SKM-1 treated with dmso at 0.1 percent for 144 hours (cell line): ENCODE measurements around the gene ST8SIA4.

Source experiments
- DNase-seq: peaks from one replicate; lab custom pipeline; 2025; ENCODE audit not compliant: unreplicated experiment; lab: John Stamatoyannopoulos, UW

The ST8SIA4 gene

DNA sequence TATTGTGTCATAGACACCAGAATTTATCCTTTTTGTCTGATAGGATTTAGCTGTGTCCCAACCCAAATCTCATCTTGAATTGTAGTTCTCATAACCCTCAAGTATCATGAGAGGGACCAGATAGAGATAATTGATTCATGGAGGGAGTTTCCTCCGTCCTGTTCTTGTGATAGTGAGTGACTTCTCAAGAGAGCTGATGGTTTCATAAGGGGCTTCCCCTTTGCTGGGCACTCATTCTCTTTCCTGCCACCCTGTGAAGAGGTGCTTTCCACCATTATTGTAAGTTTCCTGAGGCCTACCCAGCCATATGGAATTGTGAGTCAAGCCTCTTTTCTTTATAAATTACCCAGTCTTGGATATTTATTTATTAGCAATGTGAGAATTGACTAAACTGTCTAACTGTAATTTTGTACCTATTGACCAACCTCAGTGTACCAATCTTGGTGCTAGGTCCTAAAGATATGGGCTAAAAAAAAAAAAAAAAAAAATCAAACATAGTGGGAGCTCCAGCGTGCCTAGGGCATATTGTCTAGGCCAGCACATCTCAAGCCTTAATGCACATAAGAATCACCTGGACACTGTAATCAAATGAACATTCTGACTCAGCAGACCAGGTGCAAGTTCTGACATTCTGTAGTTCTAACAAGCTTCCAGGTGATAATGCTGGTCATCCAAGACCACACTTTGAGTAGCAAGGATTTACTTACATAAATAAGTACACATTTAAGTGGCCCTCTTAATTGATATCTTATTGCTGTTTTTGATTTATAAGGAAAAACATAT lies 30.5 kb downstream of the ST8SIA4 start:
- no peak for DNase-seq

DNA sequence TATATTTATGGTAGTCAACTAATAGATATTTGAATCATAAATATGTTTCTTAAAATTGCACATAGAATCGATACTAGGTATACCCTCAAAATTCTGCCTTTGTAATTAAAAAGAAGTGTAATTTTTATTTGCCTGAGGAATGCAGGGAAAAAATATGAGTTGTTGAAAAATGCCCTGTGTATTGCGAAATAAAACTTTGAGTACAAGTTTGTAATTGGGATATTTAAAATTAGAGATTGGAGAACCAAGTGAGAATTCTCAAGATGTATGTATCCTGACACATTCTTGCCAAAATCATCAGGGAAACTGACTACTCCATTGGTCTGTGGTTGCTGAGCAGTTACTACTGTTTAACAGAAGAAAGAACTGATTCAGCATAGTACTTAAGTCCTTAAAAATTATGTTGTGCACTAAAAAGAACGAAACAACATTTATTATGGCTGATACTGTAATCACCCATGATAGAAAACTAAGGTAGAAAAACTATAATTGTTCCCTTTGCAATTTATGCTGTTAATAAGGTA lies 36.0 kb downstream of the ST8SIA4 start:
- no peak for DNase-seq

GRCh38 chr5:100864931-100865330 lies 38.2 kb downstream of the ST8SIA4 start:
- DNase-seq: no peak

GRCh38 chr5:100863739-100864138 lies 39.3 kb downstream of the ST8SIA4 start:
- DNase-seq: no peak

- no peak for DNase-seq
Observed at GRCh38 chr5:100861148-100861547, 41.9 kb downstream of the ST8SIA4 start.

- no peak for DNase-seq
Observed at GRCh38 chr5:100860407-100860806, 42.7 kb downstream of the ST8SIA4 start.

DNA sequence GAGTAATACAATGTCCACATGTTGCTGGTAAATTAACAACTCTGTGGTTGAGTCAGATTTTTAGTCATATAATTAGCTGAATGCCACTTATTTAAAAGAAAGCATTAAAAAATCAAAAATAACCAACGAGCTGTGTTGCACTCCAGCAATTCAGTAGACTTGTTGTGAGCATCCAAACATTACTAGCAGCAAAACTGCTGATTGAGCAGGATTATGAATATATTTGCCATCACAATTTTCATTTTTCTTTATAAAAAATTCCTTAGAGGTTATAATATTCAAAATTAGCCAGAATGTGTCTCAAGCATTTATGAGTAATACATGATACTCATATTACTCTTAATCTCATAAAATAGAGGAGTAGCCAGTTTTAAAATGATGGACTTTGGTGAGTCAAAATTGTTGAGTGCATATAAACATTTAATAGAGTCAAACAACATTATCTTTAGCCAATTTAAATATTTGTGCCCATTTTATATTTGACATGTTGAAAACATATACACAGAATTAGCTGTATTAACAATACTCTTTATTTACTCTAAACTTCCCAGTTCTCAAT lies 44.0 kb downstream of the ST8SIA4 start:
- no peak for DNase-seq

DNA sequence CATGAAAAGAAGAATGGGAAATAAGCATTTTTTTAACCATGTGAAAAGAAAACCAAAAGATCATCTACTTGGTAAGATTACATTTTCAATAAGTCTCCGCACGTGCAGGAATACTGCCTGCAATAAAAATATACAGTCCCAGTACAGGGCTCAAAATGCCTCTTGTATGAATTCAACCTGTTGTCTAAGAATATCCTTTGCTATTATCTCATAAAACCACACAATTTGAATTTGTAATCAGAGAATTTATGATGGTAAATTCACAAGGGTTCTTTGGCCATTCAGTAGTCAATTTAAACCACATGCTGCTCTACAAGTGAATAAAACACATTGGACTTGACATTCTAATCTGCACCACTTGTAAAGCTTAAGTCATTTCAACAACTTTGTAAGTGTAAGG lies 46.6 kb downstream of the ST8SIA4 start:
- no peak for DNase-seq

GRCh38 chr5:100855937-100856430 lies 47.1 kb downstream of the ST8SIA4 start:
- DNase-seq: no peak

GRCh38 chr5:100855295-100855694 lies 47.8 kb downstream of the ST8SIA4 start:
- no peak for DNase-seq

DNA sequence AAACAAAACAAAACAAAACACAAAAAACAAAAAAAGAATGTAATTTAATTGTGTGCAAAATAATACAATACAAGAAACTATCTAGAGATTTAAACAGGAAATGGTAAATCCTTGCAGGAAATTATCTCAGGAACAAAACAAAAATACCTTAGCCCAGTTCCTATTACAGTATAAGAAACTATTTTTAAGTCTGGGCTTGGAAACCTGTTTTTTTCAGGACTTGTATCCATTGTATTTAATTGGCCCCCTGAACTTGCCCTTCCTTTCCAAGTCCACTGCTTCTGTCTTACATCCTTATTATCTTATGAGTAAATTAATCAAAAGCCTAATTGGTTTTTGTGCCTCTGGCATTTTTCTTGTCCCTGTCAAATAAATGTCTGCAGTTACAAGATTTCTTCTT lies 48.5 kb downstream of the ST8SIA4 start:
- no peak for DNase-seq

GRCh38 chr5:100853582-100853981 lies 49.5 kb downstream of the ST8SIA4 start:
- no peak for DNase-seq

DNA sequence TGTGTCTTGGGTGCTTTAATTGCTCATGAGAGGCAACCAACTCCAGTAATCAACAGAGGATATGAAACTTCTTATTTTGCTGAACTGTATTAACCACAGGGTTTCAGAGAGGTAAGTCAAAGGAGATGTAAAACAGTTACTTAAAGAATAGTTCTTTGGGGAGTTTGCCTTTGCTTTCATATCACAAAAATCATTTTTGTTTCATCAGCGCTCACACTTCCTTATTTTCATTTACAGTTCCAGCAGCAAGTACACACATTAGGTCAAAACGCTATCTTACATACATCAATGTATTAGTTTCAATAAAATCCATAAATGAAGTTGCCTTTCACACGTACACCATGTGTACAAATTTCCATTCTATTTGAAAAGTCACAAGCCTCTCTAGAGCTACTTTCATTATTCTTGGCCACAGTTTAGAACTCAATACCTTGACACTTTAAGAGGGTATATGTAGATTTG lies 50.1 kb downstream of the ST8SIA4 start:
- peak; percentile 3 for DNase-seq

GRCh38 chr5:100852051-100852450 lies 51.0 kb downstream of the ST8SIA4 start:
- DNase-seq: no peak

- DNase-seq: no peak
Observed at GRCh38 chr5:100846772-100847171, 56.3 kb downstream of the ST8SIA4 start.

DNA sequence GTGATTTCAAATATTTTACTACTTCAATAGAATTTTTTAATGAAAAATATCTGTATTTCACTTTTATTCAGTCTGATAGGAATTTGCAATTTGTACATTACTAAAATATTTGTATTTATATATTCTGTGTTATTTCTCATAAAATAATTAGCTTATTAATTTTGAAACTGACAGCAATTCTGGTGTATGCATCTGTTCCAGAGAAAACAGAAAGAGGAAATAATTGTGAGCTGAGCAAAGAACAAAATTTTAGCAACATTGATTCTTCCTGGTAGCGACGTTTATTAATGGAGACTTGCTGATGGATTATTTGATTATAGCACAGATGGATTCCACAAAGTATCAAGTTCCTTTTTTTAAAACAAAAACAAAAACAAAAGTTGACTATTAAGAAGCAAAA lies 61.0 kb downstream of the ST8SIA4 start:
- no peak for DNase-seq

DNA sequence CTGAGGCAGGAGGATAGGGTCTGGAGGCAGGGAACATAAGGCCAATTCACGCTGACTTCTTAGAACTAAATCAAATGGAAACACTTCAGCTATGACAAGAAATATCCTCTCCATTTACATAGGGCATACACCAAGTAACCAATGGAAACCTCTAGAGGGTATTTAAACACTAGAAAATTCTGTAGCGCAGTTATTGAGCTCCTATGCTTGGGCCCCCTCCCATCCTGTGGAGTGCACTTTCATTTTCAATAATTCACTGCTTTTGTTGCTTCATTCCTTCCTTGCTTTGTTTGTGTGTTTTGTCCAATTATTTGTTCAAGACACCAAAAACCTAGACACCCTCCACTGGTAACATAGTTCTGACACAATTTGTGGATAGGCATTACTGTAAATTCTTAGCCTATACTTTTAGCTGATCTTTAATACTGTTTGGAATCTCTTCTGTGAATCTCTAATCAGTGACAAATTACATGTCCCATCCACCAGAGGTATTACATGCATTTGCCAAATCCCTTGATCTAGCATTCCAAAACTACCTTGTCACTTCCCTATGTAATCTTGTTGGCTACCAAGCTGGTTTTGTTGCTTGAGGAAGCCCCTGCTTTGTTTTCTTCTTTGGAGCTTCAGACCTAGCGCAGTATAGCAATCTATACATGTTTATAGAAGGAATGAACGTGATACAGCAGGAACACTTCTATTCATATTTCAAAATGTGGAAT lies 61.6 kb downstream of the ST8SIA4 start:
- no peak for DNase-seq

- DNase-seq: no peak
Observed at GRCh38 chr5:100840789-100841188, 62.3 kb downstream of the ST8SIA4 start.

- no peak for DNase-seq
Observed at GRCh38 chr5:100840370-100840769, 62.7 kb downstream of the ST8SIA4 start.

DNA sequence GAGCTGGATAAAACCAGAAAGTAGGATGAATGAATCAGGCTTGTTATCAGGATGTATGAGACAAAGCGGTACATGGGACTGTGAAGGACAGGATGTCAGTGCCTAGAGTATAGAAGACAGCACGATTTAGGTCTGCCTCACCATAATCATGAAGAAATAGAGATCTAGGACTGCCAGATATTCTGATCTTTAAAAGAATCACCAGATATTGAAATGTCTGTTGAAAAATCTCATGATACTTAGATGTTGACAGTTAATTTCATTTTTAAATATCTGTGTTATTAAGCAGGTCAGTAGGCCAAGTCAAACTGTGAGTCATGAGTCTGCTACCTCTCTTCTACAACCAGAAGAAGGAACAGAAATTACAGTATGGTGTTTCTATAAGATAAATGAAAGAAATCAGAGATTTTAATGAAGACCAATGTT lies 65.0 kb downstream of the ST8SIA4 start:
- DNase-seq: no peak

DNA sequence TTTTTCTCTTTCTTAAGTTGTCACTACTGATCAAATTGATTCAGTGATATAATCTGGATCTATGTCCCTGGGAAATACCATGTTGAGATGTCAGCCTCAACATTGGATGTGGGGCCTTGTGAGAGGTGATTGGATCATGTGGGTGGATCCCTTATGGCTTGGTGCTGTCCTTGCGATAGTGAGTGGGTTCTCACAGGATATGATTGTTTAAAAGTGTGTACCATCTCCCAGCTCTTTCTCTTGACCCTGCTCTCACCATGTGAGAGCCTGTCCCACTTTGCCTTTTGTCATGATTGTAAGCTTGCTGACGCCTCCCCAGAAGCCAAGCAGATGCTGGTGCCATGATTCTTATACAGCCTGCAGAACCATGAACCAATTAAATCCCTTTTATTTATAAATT lies 68.6 kb downstream of the ST8SIA4 start:
- DNase-seq: no peak
